ENCODE measurements around the gene CALHM4.

The CALHM4 gene

GRCh38 chr6:116543149-116543548 lies 10.4 kb upstream of the CALHM4 start:
- DNase-seq: no peak

- no peak for DNase-seq
These were observed 7.9 kb upstream of the CALHM4 start, which contains the start of gene TRAPPC3L for GRCh38 chr6:116545651-116546050. TSS of gene TRAPPC3L (minus strand) at chr6:116545684. CDS start at chr6:116545514, 170 bp downstream.

- DNase-seq: no peak
These were observed 6.2 kb upstream of the CALHM4 start for GRCh38 chr6:116547358-116547757.

GRCh38 chr6:116550796-116551195 lies 2.8 kb upstream of the CALHM4 start:
- DNase-seq: no peak

GRCh38 chr6:116556065-116556464 lies 2.5 kb downstream of the CALHM4 start:
- no peak for DNase-seq

- DNase-seq: no peak
These were observed 3.4 kb downstream of the CALHM4 start for GRCh38 chr6:116556814-116557415.

GRCh38 chr6:116557893-116558292 lies 4.3 kb downstream of the CALHM4 start:
- no peak for DNase-seq

- DNase-seq: no peak
These were observed 6.6 kb downstream of the CALHM4 start for GRCh38 chr6:116560130-116560529.

- peak; percentile 39 to 65 for DNase-seq
These were observed 7.9 kb downstream of the CALHM4 start for GRCh38 chr6:116561377-116562018.

- DNase-seq: no peak
These were observed 8.5 kb downstream of the CALHM4 start for GRCh38 chr6:116562019-116562403.

GRCh38 chr6:116562614-116563013 lies 9.1 kb downstream of the CALHM4 start:
- DNase-seq: no peak

- no peak for DNase-seq
These were observed 10.3 kb downstream of the CALHM4 start for GRCh38 chr6:116563830-116564229.

- DNase-seq: no peak
These were observed 10.8 kb downstream of the CALHM4 start for GRCh38 chr6:116564311-116564710.

- no peak for DNase-seq
These were observed 11.6 kb downstream of the CALHM4 start for GRCh38 chr6:116564921-116565872.

- DNase-seq: no peak
These were observed 14.6 kb downstream of the CALHM4 start for GRCh38 chr6:116568111-116568510.

- DNase-seq: no peak
These were observed 15.5 kb downstream of the CALHM4 start for GRCh38 chr6:116568821-116569755.

- peak; percentile 97 for DNase-seq
These were observed 17.5 kb downstream of the CALHM4 start, which contains the start of gene RWDD1 for GRCh38 chr6:116570856-116571682. TSS of gene RWDD1 (plus strand) at chr6:116571504. CDS start at chr6:116571583, 79 bp downstream.

- DNase-seq: no peak
These were observed 18.1 kb downstream of the CALHM4 start for GRCh38 chr6:116571683-116572000.

- DNase-seq: no peak
These were observed 18.6 kb downstream of the CALHM4 start for GRCh38 chr6:116572162-116572561.

- no peak for DNase-seq
These were observed 21.7 kb downstream of the CALHM4 start for GRCh38 chr6:116575227-116575626.

- no peak for DNase-seq
These were observed 23.9 kb downstream of the CALHM4 start for GRCh38 chr6:116577486-116577885.

GRCh38 chr6:116578335-116578734 lies 24.8 kb downstream of the CALHM4 start:
- DNase-seq: no peak

Measured in activated CD4-positive, alpha-beta T cell treated with anti-CD3 and anti-CD28 coated beads for 4 hours (primary cell).